IMR-90 (cell line): ENCODE data around the gene TSSK3.

Source experiments
- BHLHE40 ChIP-seq: fragments of 150-350 bp; IDR thresholded peaks from 2 replicates; pipeline ENCODE4 v1.6.1; 2016; ENCODE audit warnings: mild to moderate bottlenecking, low read depth, low read length
- CEBPB ChIP-seq: IDR thresholded peaks from 2 replicates; pipeline ENCODE4 v1.6.1; 2012; ENCODE audit warnings: low read depth, low read length, improper control_type of control experiment
- FOS ChIP-seq: fragments of 150-350 bp; IDR thresholded peaks from 2 replicates; pipeline ENCODE4 v1.6.1; 2016; ENCODE audit warnings: low read depth, low read length
- MAFK ChIP-seq: IDR thresholded peaks from 2 replicates; pipeline ENCODE4 v1.6.1; 2012; ENCODE audit warnings: low read depth, low read length, improper control_type of control experiment
- MXI1 ChIP-seq: IDR thresholded peaks from 2 replicates; pipeline ENCODE4 v1.6.1; 2012; ENCODE audit warnings: low read depth, mild to moderate bottlenecking, low read length, moderate library complexity, borderline replicate concordance
- NFE2L2 ChIP-seq: fragments of 150-350 bp; IDR thresholded peaks from 2 replicates; pipeline ENCODE4 v1.6.1; 2016; ENCODE audit warnings: low read depth, mild to moderate bottlenecking, low read length
- POLR2A ChIP-seq: IDR thresholded peaks from 2 replicates; pipeline ENCODE4 v1.6.1; 2012; ENCODE audit warnings: mild to moderate bottlenecking, low read depth, low read length
- RAD21 ChIP-seq: IDR thresholded peaks from 2 replicates; pipeline ENCODE4 v1.6.1; 2012; ENCODE audit warnings: low read length, improper control_type of control experiment
- RCOR1 ChIP-seq: IDR thresholded peaks from 2 replicates; pipeline ENCODE4 v1.6.1; 2012; ENCODE audit warnings: mild to moderate bottlenecking, low read length, improper control_type of control experiment; ENCODE audit not compliant: insufficient replicate concordance
- SMC3 ChIP-seq: fragments of 150-350 bp; IDR thresholded peaks from 2 replicates; pipeline ENCODE4 v1.6.1; 2016; ENCODE audit warnings: low read depth, mild to moderate bottlenecking, antibody characterized with exemption, low read length, moderate library complexity
- TF ChIP-seq, protein P1 (sequence below): conservative IDR thresholded peaks from 2 replicates; pipeline ENCODE4 v1.5.1; 2012; ENCODE audit warnings: mild to moderate bottlenecking, low read depth, low read length, improper control_type of control experiment
- TF ChIP-seq, protein P2 (sequence below): fragments of 150-350 bp; IDR thresholded peaks from 2 replicates; pipeline ENCODE4 v1.6.1; 2016; ENCODE audit warnings: low read depth, mild to moderate bottlenecking, low read length, moderate library complexity, borderline replicate concordance
- TF ChIP-seq, protein P3 (sequence below): fragments of 150-350 bp; IDR thresholded peaks from 2 replicates; pipeline ENCODE4 v1.6.1; 2017; ENCODE audit warnings: mild to moderate bottlenecking, antibody characterized with exemption, low read length, low read depth

DNA sequence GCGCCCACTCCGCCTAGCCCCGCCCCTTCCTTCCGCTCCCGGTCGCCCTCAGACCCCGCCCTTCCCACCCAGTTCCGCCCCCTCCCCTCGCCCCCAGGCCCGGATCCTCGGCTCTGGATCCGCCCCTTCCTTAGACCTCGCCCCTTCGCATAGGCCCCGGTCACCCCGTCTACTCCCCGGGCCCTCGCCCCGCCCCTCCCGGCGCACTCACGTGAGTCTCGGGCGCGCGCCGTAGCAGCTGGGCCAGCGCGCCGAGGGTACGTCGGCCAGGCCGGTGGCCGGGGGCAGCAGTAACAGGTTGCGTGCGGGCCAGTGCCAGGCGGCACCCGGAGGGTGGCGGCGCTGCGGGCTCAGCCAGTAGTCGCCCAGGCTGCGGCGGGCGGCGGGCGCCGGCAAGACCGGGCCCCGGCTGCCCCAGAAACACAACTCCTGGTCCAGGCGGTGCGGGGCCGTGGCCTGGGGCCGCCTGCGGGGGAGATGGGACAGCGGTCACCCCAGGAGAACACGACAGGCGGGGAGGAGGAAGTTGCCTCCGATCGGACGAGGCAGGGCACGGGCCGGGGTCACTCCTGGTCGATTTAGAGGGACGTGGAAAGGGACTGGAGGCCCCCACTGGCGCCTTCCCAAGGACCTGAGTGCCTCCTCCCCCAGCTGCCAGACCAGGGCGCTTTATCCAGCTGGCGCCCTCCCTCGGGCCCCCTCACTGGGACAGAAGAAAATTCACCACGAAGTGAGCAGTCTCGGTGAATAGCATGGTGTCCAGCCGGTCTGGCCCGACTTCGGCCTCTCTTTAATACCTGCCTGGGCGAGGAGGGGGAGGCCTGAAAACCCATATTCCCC is 10.7 kb upstream of the TSSK3 start:
- TF ChIP-seq, protein P1, sequence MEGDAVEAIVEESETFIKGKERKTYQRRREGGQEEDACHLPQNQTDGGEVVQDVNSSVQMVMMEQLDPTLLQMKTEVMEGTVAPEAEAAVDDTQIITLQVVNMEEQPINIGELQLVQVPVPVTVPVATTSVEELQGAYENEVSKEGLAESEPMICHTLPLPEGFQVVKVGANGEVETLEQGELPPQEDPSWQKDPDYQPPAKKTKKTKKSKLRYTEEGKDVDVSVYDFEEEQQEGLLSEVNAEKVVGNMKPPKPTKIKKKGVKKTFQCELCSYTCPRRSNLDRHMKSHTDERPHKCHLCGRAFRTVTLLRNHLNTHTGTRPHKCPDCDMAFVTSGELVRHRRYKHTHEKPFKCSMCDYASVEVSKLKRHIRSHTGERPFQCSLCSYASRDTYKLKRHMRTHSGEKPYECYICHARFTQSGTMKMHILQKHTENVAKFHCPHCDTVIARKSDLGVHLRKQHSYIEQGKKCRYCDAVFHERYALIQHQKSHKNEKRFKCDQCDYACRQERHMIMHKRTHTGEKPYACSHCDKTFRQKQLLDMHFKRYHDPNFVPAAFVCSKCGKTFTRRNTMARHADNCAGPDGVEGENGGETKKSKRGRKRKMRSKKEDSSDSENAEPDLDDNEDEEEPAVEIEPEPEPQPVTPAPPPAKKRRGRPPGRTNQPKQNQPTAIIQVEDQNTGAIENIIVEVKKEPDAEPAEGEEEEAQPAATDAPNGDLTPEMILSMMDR, result no peak
- TF ChIP-seq, protein P2, sequence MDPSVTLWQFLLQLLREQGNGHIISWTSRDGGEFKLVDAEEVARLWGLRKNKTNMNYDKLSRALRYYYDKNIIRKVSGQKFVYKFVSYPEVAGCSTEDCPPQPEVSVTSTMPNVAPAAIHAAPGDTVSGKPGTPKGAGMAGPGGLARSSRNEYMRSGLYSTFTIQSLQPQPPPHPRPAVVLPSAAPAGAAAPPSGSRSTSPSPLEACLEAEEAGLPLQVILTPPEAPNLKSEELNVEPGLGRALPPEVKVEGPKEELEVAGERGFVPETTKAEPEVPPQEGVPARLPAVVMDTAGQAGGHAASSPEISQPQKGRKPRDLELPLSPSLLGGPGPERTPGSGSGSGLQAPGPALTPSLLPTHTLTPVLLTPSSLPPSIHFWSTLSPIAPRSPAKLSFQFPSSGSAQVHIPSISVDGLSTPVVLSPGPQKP, result no peak
- no peak for TF ChIP-seq FOS
- no peak; the same call in 1 of the 2 replicates for TF ChIP-seq MXI1
- peak; percentile 85 for TF ChIP-seq POLR2A
- peak; percentile 97 for TF ChIP-seq BHLHE40
- TF ChIP-seq SMC3, result no peak
- TF ChIP-seq, protein P3, sequence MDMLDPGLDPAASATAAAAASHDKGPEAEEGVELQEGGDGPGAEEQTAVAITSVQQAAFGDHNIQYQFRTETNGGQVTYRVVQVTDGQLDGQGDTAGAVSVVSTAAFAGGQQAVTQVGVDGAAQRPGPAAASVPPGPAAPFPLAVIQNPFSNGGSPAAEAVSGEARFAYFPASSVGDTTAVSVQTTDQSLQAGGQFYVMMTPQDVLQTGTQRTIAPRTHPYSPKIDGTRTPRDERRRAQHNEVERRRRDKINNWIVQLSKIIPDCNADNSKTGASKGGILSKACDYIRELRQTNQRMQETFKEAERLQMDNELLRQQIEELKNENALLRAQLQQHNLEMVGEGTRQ, result peak; percentile 30; the same call in 1 of the 2 replicates
- no peak for TF ChIP-seq RCOR1
- TF ChIP-seq RAD21, result 0 out of 2 replicates have a peak, but pooled peaks have one; percentile 12
- no peak for TF ChIP-seq NFE2L2
- TF ChIP-seq MAFK, result no peak
- no peak for TF ChIP-seq CEBPB
